Adrenal gland (tissue), 5 donors: ENCODE measurements around the gene SURF4.
A peak's percentile ranks its signal among the peaks of the same experiment; 100 is the strongest.

Experiments
- CTCF ChIP-seq, 6 experiments: fragments of 450-650 bp in 4 of 6; fragments of 200-600 bp in 2 of 6; sonication (generic) in 1 of 6; IDR thresholded peaks; 1 replicate in 5 of 6; 2 replicates in 1 of 6; pipeline versions ENCODE4 v1.5.1 to v1.8.0; 2016 to 2021; ENCODE audit warnings: antibody characterized with exemption in 6 of 6, mild to moderate bottlenecking in 2 of 6, moderate library complexity in 1 of 6
- POLR2A ChIP-seq, 2 donors: fragments of 450-650 bp; IDR thresholded peaks; one replicate each; pipeline ENCODE4 v1.6.1; 2017; ENCODE audit warnings: antibody characterized with exemption in 2 of 2, mild to moderate bottlenecking in 2 of 2, moderate library complexity in 1 of 2
- donor health status: DM: no; HTN: no; CAD: no.

GRCh38 chr9:133375116-133375723, 640 bp downstream of the SURF4 start:
- TF ChIP-seq CTCF (IDR thresholded peaks at IDR 0.05) (no peak), POLR2A (IDR thresholded peaks at IDR 0.05) (peak in 1 of 2 donors; percentile 15)
